GM10847 (cell line): ENCODE measurements around the gene ZNF799.

ENCODE experiments used
- POLR2A ChIP-seq: IDR thresholded peaks from 2 replicates; pipeline ENCODE4 v1.6.1; 2011; ENCODE audit not compliant: insufficient read length; ENCODE audit errors: extremely low read depth

The ZNF799 gene

GRCh38 chr19:12350890-12351197 is 50.2 kb downstream of the ZNF799 start:
- no peak for TF ChIP-seq POLR2A

GRCh38 chr19:12350185-12350889 is 50.7 kb downstream of the ZNF799 start:
- no peak for TF ChIP-seq POLR2A

GRCh38 chr19:12346896-12347295 is 54.2 kb downstream of the ZNF799 start:
- TF ChIP-seq POLR2A, result no peak

DNA sequence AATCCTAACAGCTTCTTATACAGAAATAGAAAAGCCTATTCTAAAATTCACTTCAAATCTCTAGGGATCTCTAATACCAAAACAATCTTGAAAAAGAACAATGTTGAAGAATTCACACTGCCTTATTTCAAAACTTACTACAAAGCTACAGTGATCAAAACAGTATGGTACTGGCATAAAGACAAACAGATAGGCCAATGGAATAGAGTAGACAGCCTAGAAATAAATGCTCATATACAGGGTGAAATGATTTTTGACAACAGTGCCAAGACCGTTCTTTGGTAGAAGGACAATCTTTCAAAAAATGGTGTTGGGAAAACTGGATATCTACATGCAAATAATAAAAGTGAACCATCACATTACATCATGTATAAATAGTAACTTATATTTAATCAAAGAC is 55.9 kb downstream of the ZNF799 start:
- no peak for TF ChIP-seq POLR2A
